Mesenchymal stem cell (in vitro differentiated cells and primary cell): ENCODE measurements around the gene ZNF107.

Experiments used
- DNase-seq: peaks from one replicate; pipeline ENCODE4 v3.0.0-alpha.2; 2013
- H2AFZ ChIP-seq: one replicate; pipeline ENCODE4 v1.6.1; 2013; ENCODE audit warnings: low read depth, mild to moderate bottlenecking, control low read depth, inconsistent platforms, low read length, moderate library complexity
- H2AK5ac ChIP-seq: 2 replicates; pipeline ENCODE4 v1.6.1; 2013; ENCODE audit warnings: low read length, moderate library complexity, mild to moderate bottlenecking, inconsistent platforms; ENCODE audit not compliant: severe bottlenecking
- H2BK120ac ChIP-seq: one replicate; pipeline ENCODE4 v1.6.1; 2013; ENCODE audit warnings: low read depth, mild to moderate bottlenecking, inconsistent platforms, low read length, moderate library complexity
- H2BK12ac ChIP-seq, 2 experiments: one replicate each; pipeline ENCODE4 v1.6.1; 2013; ENCODE audit warnings: inconsistent platforms in 2 of 2, low read length in 2 of 2, mild to moderate bottlenecking in 2 of 2, moderate library complexity in 2 of 2, control low read depth in 1 of 2
- H2BK15ac ChIP-seq: one replicate; pipeline ENCODE4 v1.6.1; 2013; ENCODE audit warnings: mild to moderate bottlenecking, low read depth, inconsistent platforms; ENCODE audit not compliant: poor library complexity, severe bottlenecking
- H2BK5ac ChIP-seq: 2 replicates; pipeline ENCODE4 v1.6.1; 2013; ENCODE audit warnings: low read depth, mild to moderate bottlenecking, low read length, control low read depth, inconsistent platforms; ENCODE audit not compliant: poor library complexity, severe bottlenecking
- H3K14ac ChIP-seq, 2 experiments: one replicate each; pipeline ENCODE4 v1.6.1; 2013; ENCODE audit warnings: inconsistent platforms in 2 of 2, low read length in 2 of 2, control low read depth in 1 of 2, mild to moderate bottlenecking in 1 of 2, moderate library complexity in 1 of 2
- H3K18ac ChIP-seq, 2 experiments: one replicate each; pipeline ENCODE4 v1.6.1; 2013; ENCODE audit warnings: inconsistent platforms in 2 of 2, low read length in 2 of 2, control low read depth in 1 of 2, low read depth in 1 of 2, mild to moderate bottlenecking in 1 of 2
- H3K23ac ChIP-seq, 2 experiments: one replicate each; pipeline ENCODE4 v1.6.1; 2013; ENCODE audit warnings: inconsistent platforms in 2 of 2, low read length in 2 of 2, mild to moderate bottlenecking in 2 of 2, moderate library complexity in 2 of 2, control low read depth in 1 of 2
- H3K27ac ChIP-seq: 2 replicates; pipeline ENCODE4 v1.5.1; 2013; ENCODE audit warnings: mild to moderate bottlenecking, moderate library complexity, low read length, control low read depth, inconsistent platforms; ENCODE audit not compliant: poor library complexity, severe bottlenecking
- H3K27me3 ChIP-seq, 2 experiments: 2 replicates each; pipeline versions ENCODE4 v1.6.1 to v1.7.0; 2013; ENCODE audit warnings: low read length in 2 of 2, mild to moderate bottlenecking in 2 of 2, moderate library complexity in 2 of 2, control low read depth in 1 of 2, inconsistent platforms in 1 of 2; ENCODE audit not compliant: control insufficient read depth in 1 of 2, insufficient read depth in 1 of 2
- H3K36me3 ChIP-seq, 2 experiments: 2 replicates each; pipeline versions ENCODE4 v1.6.1 to v1.7.0; 2013; ENCODE audit warnings: low read length in 2 of 2, control low read depth in 1 of 2, inconsistent platforms in 1 of 2, low read depth in 1 of 2, mild to moderate bottlenecking in 1 of 2; ENCODE audit not compliant: insufficient read depth in 2 of 2, control insufficient read depth in 1 of 2
- H3K4ac ChIP-seq, 2 experiments: one replicate each; pipeline ENCODE4 v1.6.1; 2013; ENCODE audit warnings: inconsistent platforms in 2 of 2, low read length in 2 of 2, mild to moderate bottlenecking in 2 of 2, moderate library complexity in 2 of 2, control low read depth in 1 of 2, low read depth in 1 of 2
- H3K4me1 ChIP-seq: 2 replicates; pipeline ENCODE4 v1.6.1; 2013; ENCODE audit warnings: low read depth, low read length, control low read depth; ENCODE audit not compliant: control insufficient read depth, insufficient read depth
- H3K4me2 ChIP-seq: 2 replicates; pipeline ENCODE4 v1.6.1; 2013; ENCODE audit warnings: low read length, mild to moderate bottlenecking, inconsistent platforms; ENCODE audit not compliant: poor library complexity, severe bottlenecking
- H3K4me3 ChIP-seq, 2 experiments: 2 replicates each; pipeline versions ENCODE4 v1.5.1 to v1.7.0; 2013; ENCODE audit warnings: low read length in 2 of 2, mild to moderate bottlenecking in 2 of 2, control low read depth in 1 of 2, low read depth in 1 of 2; ENCODE audit not compliant: insufficient read depth in 1 of 2
- H3K79me1 ChIP-seq: replicated peaks from 2 replicates; pipeline ENCODE4 v1.6.1; 2013; ENCODE audit warnings: mild to moderate bottlenecking, control low read depth, low read length, inconsistent platforms; ENCODE audit not compliant: poor library complexity, severe bottlenecking
- H3K9ac ChIP-seq: 2 replicates; pipeline ENCODE4 v1.7.0; 2013; ENCODE audit warnings: mild to moderate bottlenecking, low read length, moderate library complexity
- H3K9me3 ChIP-seq: 2 replicates; pipeline ENCODE4 v1.7.0; 2013; ENCODE audit warnings: mild to moderate bottlenecking, low read length; ENCODE audit not compliant: control insufficient read depth
- H4K8ac ChIP-seq: one replicate; pipeline ENCODE4 v1.6.1; 2013; ENCODE audit warnings: inconsistent platforms, mild to moderate bottlenecking, low read length, moderate library complexity
- H4K91ac ChIP-seq: one replicate; pipeline ENCODE4 v1.6.1; 2013; ENCODE audit warnings: mild to moderate bottlenecking, low read length, inconsistent platforms
- WGBS: methylation state at CpG from one replicate; pipeline ENCODE4 v1.1.7; 2013; ENCODE audit warnings: mixed read lengths; 5-methylcytosine and 5-hydroxymethylcytosine counted together

ZNF107 gene

DNA sequence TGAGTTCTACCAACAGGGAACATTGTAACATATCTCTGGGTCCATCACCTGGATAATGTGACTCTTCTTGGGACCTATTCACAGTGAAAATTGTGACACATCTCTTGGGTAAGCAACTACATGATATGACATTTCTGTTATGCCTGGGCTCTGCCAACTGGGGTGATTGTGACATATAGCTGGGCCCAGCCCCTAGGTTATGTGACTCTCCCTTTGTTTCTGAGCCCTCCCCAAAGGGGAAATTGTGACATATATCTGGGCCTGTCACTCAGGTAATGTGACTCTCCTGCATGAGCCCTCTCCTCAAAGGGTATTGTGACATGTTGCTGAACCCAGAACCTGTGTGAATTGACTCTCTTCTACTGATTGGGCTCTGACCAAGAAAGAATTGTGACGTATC, 22.4 kb upstream of the ZNF107 start:
- H3K79me1 ChIP-seq: no peaks in the 10 kb centered on the region
- H2AFZ ChIP-seq: no peak overlapping the region
- peaks cover 12% of the 10 kb centered on the region for H3K9me3 ChIP-seq
- no peak overlapping the region for H2BK15ac ChIP-seq
- no peak overlapping the region for H3K23ac ChIP-seq
- H3K4me2 ChIP-seq: no peak overlapping the region
- H3K4me3 ChIP-seq: no peak overlapping the region
- no peaks in the 10 kb centered on the region for H3K36me3 ChIP-seq
- no peak for DNase-seq
- no peak overlapping the region for H2BK12ac ChIP-seq
- no peak overlapping the region for H3K4ac ChIP-seq
- H4K91ac ChIP-seq: no peak overlapping the region
- no peak overlapping the region for H4K8ac ChIP-seq
- H3K27ac ChIP-seq: no peak overlapping the region
- no peak overlapping the region for H3K14ac ChIP-seq
- WGBS: 46% methylated on average over 1 of the region's 1 CpG
- H3K9ac ChIP-seq: no peak overlapping the region
- no peak overlapping the region for H2BK5ac ChIP-seq
- no peak overlapping the region for H2AK5ac ChIP-seq
- H2BK120ac ChIP-seq: no peak overlapping the region
- H3K4me1 ChIP-seq: no peaks in the 10 kb centered on the region
- H3K18ac ChIP-seq: no peak overlapping the region
- H3K27me3 ChIP-seq: no peaks in the 10 kb centered on the region

DNA sequence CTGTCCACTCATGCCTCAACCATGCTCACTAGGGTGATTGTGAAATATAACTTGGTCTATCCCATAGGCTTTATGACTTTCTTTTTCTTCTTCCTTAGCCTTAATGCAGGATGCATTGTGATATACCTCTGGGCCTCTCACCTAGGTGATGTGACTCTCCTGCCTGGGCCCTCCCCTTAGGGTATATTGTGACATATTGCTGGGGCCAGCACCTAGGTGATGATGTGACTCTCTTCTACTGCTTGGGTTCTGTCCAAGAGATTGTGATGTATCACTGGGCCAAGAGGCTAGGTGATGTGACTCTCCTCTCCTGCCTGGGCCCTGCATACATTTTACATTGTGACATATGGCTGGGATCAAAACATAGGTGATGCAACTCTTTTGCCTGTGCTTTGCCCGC, 14.7 kb upstream of the ZNF107 start:
- no peaks in the 10 kb centered on the region for H3K36me3 ChIP-seq
- no peak overlapping the region for H3K4ac ChIP-seq
- H3K14ac ChIP-seq: no peak overlapping the region
- DNase-seq: no peak
- no peak overlapping the region for H2BK12ac ChIP-seq
- no peaks in the 10 kb centered on the region for H3K79me1 ChIP-seq
- H2AK5ac ChIP-seq: no peak overlapping the region
- H3K27me3 ChIP-seq: no peaks in the 10 kb centered on the region
- no peak overlapping the region for H3K27ac ChIP-seq
- H3K9me3 ChIP-seq: peaks cover 24% of the 10 kb centered on the region
- no peak overlapping the region for H2BK5ac ChIP-seq
- H3K4me3 ChIP-seq: no peak overlapping the region
- no peak overlapping the region for H3K18ac ChIP-seq
- H2AFZ ChIP-seq: no peak overlapping the region
- H3K4me1 ChIP-seq: no peaks in the 10 kb centered on the region
- H4K8ac ChIP-seq: no peak overlapping the region
- no peak overlapping the region for H3K9ac ChIP-seq
- 98% methylated on average over 1 of the region's 1 CpG for WGBS
- no peak overlapping the region for H2BK15ac ChIP-seq
- H3K4me2 ChIP-seq: no peak overlapping the region
- no peak overlapping the region for H4K91ac ChIP-seq
- H3K23ac ChIP-seq: no peak overlapping the region
- no peak overlapping the region for H2BK120ac ChIP-seq

DNA sequence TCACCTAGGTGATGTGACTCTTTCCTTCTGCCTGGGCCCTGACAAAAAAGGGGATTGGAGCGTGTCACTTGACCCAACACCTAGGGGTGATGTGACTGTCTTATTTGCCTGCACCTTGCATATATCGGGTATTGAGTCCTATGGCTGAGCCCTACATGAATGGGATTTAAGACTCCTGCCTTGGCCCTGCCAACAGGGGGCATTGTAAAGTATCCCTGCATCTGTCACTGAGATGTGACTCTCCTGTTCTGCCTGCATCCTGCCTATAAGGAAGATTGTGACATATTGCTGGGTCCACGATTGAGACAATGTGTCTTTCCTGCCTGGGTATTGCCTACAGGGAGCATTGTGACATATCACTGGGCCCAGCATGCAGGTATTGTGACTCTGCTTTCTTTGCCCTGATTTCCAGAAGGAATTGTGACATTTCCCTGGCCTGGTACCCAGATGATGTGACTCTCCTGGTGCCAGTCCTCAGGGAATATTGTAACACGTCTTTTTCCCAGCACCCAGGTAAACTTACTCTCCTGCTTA, 14.2 kb upstream of the ZNF107 start:
- Histone ChIP-seq H3K9ac (no peak overlapping the region), H4K8ac (no peak overlapping the region), H3K9me3 (peaks cover 24% of the 10 kb centered on the region), H3K14ac (no peak overlapping the region), H4K91ac (no peak overlapping the region), H3K27me3 (no peaks in the 10 kb centered on the region), H3K4ac (no peak overlapping the region), H3K27ac (no peak overlapping the region), H2BK120ac (no peak overlapping the region), H3K23ac (no peak overlapping the region), H3K4me3 (no peak overlapping the region), H3K4me2 (no peak overlapping the region), H2BK5ac (no peak overlapping the region), H3K79me1 (no peaks in the 10 kb centered on the region), H2BK15ac (no peak overlapping the region), H2BK12ac (no peak overlapping the region), H3K4me1 (no peaks in the 10 kb centered on the region), H2AFZ (no peak overlapping the region), H2AK5ac (no peak overlapping the region), H3K36me3 (no peaks in the 10 kb centered on the region), H3K18ac (no peak overlapping the region)
- DNase-seq: no peak
- WGBS: 74% methylated on average over 4 of the region's 4 CpGs

DNA sequence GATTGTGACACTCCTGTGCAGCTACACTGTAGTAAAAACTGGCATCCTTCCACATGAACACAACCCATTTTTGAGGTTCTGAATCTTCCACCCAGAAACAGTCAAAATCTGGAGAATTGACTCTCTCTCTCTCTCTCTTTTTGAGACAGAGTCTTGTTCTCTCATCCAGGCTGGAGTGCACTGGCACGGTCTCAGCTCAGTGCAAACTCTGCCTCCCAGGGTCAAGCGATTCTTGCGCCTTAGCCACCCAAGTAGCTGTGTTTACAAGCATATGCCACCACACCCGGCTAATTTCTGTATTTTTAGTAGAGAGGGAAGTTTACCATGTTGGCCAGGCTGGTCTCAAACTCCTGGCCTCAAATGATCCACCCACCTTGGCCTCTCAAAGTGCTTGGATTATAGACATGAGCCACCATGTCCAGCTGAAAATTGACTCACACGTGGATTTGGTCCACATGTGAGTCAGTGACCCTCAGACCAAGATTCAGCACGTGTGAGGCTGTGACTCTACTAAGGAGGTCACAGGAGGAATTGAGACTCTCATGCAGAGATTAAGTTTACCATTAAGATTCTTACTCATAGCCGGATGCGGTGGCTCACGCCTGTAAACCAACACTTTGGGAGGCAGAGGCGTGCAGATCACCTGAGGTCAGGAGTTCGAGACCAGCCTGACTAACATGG, 12.1 kb upstream of the ZNF107 start:
- WGBS: 72% methylated on average over 11 of the region's 11 CpGs

More for the DNA sequence above, 12.1 kb upstream of the ZNF107 start:
- H3K4ac ChIP-seq: no peak overlapping the region
- H2AK5ac ChIP-seq: no peak overlapping the region
- H3K9me3 ChIP-seq: peaks cover 18% of the 10 kb centered on the region
- H2AFZ ChIP-seq: no peak overlapping the region
- H3K79me1 ChIP-seq: no peaks in the 10 kb centered on the region
- no peak overlapping the region for H4K91ac ChIP-seq
- no peak overlapping the region for H2BK15ac ChIP-seq
- H3K4me2 ChIP-seq: no peak overlapping the region
- H2BK12ac ChIP-seq: no peak overlapping the region
- no peak overlapping the region for H3K14ac ChIP-seq
- H3K9ac ChIP-seq: no peak overlapping the region
- no peak overlapping the region for H2BK120ac ChIP-seq
- no peaks in the 10 kb centered on the region for H3K27me3 ChIP-seq
- H4K8ac ChIP-seq: no peak overlapping the region
- H2BK5ac ChIP-seq: no peak overlapping the region
- H3K18ac ChIP-seq: no peak overlapping the region
- H3K4me3 ChIP-seq: no peak overlapping the region
- H3K36me3 ChIP-seq: no peaks in the 10 kb centered on the region
- no peaks in the 10 kb centered on the region for H3K4me1 ChIP-seq
- no peak overlapping the region for H3K23ac ChIP-seq
- no peak for DNase-seq
- no peak overlapping the region for H3K27ac ChIP-seq
